HG02763 (cell line): Measurements from ENCODE around the gene NDUFB10.

Experiments used
- ATAC-seq: cut with Tn5 transposase; IDR thresholded peaks from one replicate; pipeline ENCODE4 v1.9.1; 2021; ENCODE audit warnings: mild to moderate bottlenecking, moderate library complexity; ENCODE audit not compliant: unreplicated experiment

Gene NDUFB10

DNA sequence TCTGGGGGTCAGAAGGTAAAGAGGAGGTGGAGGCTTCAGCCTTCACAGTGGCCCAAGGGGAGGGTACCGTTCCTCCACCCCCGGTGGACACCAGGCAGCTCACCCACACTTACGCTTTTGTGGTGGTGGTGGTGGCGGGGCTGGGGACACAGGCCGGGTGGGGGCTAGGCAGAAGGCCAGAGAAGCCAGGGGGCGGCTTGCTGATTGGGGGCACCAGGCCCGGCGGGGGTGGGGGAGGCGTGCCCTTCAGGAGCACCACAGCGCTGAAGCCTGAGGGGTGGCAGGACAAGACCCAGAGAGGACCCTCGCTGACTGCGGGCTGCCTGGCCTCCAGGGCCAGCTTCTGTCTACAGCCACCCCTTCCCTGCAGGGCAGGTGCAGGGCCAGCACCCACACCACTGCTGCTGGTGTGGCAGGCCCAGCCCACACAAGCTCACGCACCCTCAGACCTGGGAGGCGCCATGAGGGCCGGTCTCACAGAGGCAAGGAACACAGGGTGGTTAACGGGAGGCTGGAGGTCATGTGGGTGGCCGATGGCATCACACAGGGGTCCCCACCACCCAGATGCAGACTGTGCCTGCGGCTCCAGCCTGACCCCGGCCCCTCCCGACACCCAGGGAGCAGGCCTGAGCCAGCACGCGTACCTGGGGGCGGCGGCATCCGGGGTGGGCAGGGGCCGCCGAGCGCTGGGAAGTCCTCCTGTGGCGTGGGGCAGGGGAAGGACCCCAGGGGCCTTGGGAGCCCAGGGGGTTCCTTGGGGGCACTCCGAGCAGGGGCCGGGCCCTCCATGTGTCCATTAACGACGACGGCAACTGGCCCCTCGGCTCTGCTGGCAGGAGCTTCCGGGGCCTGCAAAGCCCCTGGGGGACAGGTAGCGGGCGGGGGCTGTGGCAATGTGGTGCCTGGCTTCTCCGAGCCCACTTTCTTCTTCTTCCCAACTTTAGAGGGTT, 39.8 kb downstream of the NDUFB10 start:
- ATAC-seq = no peak

- no peak for ATAC-seq
Observed at GRCh38 chr16:1999866-2000514, 40.7 kb downstream of the NDUFB10 start.

DNA sequence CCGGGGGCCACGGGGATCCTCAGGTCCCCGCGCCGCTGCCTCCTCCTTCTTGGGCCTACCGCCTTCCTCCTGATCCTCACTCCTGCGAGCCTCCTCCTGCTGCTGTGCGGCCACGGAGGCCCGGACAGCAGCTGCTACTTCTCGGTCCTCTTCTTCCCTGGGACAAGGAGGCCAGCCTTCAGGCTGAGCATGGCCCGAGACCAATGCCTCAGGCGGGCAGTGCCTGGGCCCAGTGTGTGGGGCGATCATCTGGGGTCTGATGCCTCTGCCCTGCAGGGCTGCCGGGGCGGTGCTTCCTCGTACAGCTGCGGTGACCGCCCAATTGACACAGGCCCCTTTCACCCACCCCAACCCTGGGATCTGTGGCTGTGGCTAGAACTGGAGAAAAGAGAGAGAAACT, 41.7 kb downstream of the NDUFB10 start:
- no peak for ATAC-seq

DNA sequence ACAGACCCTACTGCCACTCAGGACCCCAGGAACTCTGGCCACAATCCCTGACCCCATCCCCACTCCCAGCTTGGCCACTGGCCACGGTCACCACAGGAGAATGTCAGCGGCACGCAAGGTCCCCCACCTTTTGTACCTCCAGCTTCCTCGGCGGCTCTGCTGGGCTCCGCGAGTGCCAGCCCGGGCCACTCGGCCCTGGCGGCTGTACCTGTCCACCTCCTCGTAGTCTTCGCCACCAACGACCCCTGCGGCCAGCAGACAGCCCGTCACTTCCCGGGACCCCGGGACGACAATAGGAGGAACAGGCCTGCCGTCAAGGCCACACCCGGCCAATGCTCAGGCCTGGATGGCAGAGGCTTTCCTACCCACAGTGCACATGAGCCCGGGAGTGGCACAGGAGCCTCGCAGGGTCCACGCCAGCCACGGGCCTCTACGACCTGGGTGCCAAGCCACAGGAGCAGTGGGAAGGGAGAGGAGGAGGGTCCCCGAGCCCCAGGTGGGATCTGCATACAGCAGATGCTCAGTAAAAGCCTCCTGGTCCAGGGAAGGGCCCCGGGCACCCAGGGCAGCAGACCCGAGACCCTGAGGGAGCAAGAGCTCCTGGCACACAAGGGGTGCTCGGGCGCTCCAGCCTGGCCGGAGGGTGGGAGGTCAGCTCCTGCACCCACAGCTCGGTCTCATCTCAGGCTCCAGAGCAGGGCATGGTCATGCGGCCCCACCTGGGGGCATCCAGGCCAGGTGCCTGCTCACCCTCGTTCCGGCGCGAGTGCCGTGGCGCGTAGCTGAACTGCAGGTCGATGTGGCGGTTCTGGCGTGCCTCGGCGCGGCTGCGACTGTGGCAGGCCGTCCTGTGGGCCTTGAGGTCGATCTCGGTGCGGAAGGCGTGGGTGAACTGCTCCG, 42.4 kb downstream of the NDUFB10 start:
- no peak for ATAC-seq

DNA sequence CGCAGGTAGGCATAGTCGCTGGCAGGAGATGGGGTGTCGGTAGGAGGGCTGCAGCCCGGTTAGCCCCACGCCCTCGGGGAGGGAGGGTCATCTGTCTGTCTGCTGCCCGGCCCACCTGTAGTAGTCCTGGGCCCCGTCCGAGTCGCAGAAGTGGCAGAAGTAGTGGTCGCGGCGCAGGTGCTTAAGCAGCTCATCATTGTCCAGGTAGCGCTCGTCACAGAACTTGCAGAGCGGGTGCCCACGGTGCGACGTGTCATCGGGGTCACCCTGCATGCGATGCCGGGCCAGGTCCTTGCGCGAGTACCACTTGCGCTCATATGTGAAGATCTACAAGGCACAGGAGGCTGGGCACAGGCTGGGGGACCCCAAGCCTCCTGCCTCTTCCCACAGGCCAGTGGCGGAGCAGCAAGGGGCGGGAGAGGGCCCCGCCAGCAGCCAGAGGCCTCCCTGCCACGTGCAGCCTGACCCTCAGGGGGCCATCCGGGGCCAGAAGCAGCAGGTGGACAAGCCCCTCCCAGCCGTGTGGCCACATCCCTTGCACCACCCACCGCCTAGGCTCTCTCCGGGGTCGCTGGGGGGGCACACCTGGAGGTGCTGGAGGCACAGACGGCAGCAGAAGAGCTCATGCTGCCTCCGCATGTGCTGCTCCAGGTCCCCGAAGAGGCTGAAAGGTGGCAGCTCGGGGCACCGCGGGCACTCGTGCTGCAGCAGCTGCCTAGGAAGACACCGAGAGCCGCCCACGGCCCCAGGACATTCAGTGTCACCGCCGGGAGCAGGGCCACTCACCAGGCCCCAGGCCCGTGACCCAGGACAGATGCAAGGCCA, 43.3 kb downstream of the NDUFB10 start:
- no peak for ATAC-seq

GRCh38 chr16:2003231-2003826, 44.0 kb downstream of the NDUFB10 start:
- ATAC-seq = no peak

GRCh38 chr16:2003827-2004641, 44.7 kb downstream of the NDUFB10 start:
- ATAC-seq = no peak

GRCh38 chr16:2004795-2005517, 45.6 kb downstream of the NDUFB10 start:
- ATAC-seq = no peak

GRCh38 chr16:2005646-2006045, 46.3 kb downstream of the NDUFB10 start:
- ATAC-seq = no peak

DNA sequence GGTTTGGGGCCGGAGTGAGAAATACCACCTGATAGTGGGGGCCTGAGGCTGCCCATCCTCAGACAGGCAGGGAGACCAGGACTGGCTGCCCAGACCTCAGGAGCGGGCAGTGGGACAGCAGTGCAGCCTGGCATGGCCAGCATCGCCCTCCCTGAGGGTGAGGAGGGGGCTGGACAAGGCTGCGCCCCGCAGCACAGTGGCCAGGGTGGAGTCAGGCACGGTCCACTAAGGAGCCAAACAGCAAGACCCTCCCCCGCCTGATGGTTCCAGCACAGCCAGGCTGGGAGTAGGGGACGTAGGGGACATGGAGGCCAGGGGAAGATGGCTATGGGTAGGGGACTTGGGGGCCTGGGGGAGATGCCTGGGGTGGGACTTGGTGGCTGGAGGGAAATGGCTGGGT, 47.0 kb downstream of the NDUFB10 start:
- ATAC-seq = no peak

- no peak for ATAC-seq
Observed at GRCh38 chr16:2007081-2007836, 47.9 kb downstream of the NDUFB10 start.

DNA sequence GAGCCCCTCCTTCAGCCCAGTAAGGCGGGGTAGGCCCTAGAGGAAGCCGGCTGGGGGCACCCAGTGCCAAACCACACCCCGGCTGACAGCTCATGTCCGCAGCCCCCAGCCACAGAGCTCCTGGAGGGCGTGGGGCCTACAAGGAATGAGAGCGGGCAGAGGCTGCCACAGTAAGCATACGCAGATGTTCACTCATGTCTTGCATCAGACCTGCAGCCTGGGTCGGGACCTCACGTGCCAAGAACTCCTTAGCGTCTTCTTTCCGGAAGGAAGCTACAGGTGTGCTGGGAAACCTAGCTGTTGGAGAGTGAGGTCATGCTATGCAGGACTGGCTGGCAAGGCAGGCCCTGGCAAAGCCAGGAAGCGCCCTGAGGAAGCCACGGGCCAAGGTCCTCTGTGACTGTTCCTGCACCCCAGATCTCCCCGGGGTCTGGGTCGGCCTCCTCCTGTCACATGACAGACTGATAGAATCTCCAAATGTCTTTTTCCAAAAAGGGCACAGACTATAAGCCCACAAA, 48.7 kb downstream of the NDUFB10 start:
- no peak for ATAC-seq

GRCh38 chr16:2008631-2009163, 49.4 kb downstream of the NDUFB10 start:
- ATAC-seq = peak; percentile 1

DNA sequence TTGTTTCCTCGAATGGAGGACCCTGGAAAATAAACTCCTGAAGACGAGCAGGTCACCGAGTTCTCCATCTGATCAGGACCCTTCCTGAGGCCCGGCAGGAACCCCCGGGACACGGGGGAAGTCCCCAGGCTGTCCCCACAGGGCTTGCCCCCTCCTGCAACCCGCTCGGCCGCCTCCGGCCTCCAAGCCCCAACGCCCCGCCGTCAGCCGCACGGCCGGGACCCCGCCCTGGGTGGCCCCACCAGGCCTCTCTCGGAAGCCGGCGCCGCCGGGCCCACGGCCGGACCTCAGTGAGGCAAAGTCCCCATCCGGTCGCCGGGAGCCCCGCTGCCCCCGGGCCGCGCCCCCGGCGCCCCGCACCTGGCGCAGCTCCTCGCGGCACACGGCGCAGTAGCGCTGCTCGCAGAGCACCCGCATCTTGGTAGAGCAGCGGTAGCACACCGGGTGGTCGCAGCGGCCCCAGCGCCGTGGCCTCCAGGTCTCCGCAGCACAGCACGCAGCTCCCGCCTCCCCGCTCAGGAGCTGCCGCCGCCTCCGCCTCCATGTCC, 49.9 kb downstream of the NDUFB10 start:
- peak; percentile 34 for ATAC-seq

- ATAC-seq = peak; percentile 87
Observed at GRCh38 chr16:2009791-2010510, 50.6 kb downstream of the NDUFB10 start, which contains the start of gene ZNF598. Gene ZNF598, minus strand, starts transcription at chr16:2009821.
